GM21381 (cell line): Measurements from ENCODE around the gene PRDM8.
"Not testable (repeated sequence)": the region's sequence is repeated elsewhere in the genome, so short reads cannot be mapped to it uniquely, and the experiment has no call there.

ENCODE experiments used
- ATAC-seq: cut with Tn5 transposase; IDR thresholded peaks from one replicate; pipeline ENCODE4 v1.9.1; 2021; ENCODE audit warnings: mild to moderate bottlenecking, moderate library complexity; ENCODE audit not compliant: unreplicated experiment

Gene PRDM8

GRCh38 chr4:80196922-80197573 lies at the start of gene PRDM8:
PRDM8 (plus strand) TSS chr4:80197503; CDS start chr4:80200081, 2,578 bp downstream.
- no peak for ATAC-seq

- ATAC-seq = no peak
These were observed 46.7 kb upstream of the PRDM8 start for GRCh38 chr4:80150387-80151180.

- no peak for ATAC-seq
These were observed 45.3 kb upstream of the PRDM8 start for GRCh38 chr4:80151981-80152380.

GRCh38 chr4:80153874-80154544 lies 43.3 kb upstream of the PRDM8 start:
- no peak for ATAC-seq

- no peak for ATAC-seq
These were observed 42.8 kb upstream of the PRDM8 start for GRCh38 chr4:80154545-80154933.

GRCh38 chr4:80155316-80155982 lies 41.9 kb upstream of the PRDM8 start:
- ATAC-seq = no peak

GRCh38 chr4:80156410-80156809 lies 40.9 kb upstream of the PRDM8 start:
- ATAC-seq = no peak

- no peak for ATAC-seq
These were observed 35.8 kb upstream of the PRDM8 start for GRCh38 chr4:80161413-80162058.

GRCh38 chr4:80162418-80162817 lies 34.9 kb upstream of the PRDM8 start:
- no peak for ATAC-seq

- ATAC-seq = no peak
These were observed 31.4 kb upstream of the PRDM8 start for GRCh38 chr4:80165855-80166254.

GRCh38 chr4:80171251-80171650 lies 26.1 kb upstream of the PRDM8 start:
- no peak for ATAC-seq

GRCh38 chr4:80171656-80172055 lies 25.6 kb upstream of the PRDM8 start:
- no peak for ATAC-seq

GRCh38 chr4:80172203-80172602 lies 25.1 kb upstream of the PRDM8 start:
- peak; percentile 60 for ATAC-seq

- ATAC-seq = peak; percentile 74
These were observed 23.9 kb upstream of the PRDM8 start for GRCh38 chr4:80173401-80173800.

GRCh38 chr4:80173841-80174240 lies 23.5 kb upstream of the PRDM8 start:
- ATAC-seq = no peak

GRCh38 chr4:80177793-80178192 lies 19.5 kb upstream of the PRDM8 start:
- ATAC-seq = not testable (repeated sequence)

GRCh38 chr4:80178964-80179363 lies 18.3 kb upstream of the PRDM8 start:
- no peak for ATAC-seq

GRCh38 chr4:80179637-80180161 lies 17.6 kb upstream of the PRDM8 start:
- ATAC-seq = no peak

- ATAC-seq = no peak
These were observed 16.6 kb upstream of the PRDM8 start for GRCh38 chr4:80180743-80181142.

- no peak for ATAC-seq
These were observed 15.0 kb upstream of the PRDM8 start for GRCh38 chr4:80182237-80182866.
